Mesothelial cell of epicardium (in vitro differentiated cells): Measurements from ENCODE around the gene WDR38. TPM values are rescaled to one million over a fixed set of nuclear protein-coding genes. Genes with fewer than 3 reads are reported as not detected.
"Not testable (repeated sequence)": the region's sequence is repeated elsewhere in the genome, so short reads cannot be mapped to it uniquely, and the experiment has no call there.

ENCODE experiments used
- DNase-seq, 2 experiments: peaks; one replicate each; pipeline ENCODE4 v3.0.0; 2021; ENCODE audit warnings: low spot score in 2 of 2; ENCODE audit not compliant: unreplicated experiment in 2 of 2
- H3K27ac Mint-ChIP-seq: 2 replicates; pipeline ENCODE4 v1.8.0; 2021; ENCODE audit warnings: mixed read lengths
- H3K27me3 Mint-ChIP-seq: 2 replicates; pipeline ENCODE4 v1.8.0; 2021; ENCODE audit warnings: low read depth, mixed read lengths
- H3K36me3 Mint-ChIP-seq: 2 replicates; pipeline ENCODE4 v1.8.0; 2021; ENCODE audit warnings: mixed read lengths
- H3K4me1 Mint-ChIP-seq: 2 replicates; pipeline ENCODE4 v1.8.0; 2021; ENCODE audit warnings: mixed read lengths
- H3K4me3 Mint-ChIP-seq: 2 replicates; pipeline ENCODE4 v1.8.0; 2021; ENCODE audit warnings: mild to moderate bottlenecking, moderate library complexity, mixed read lengths
- H3K9me3 Mint-ChIP-seq: 2 replicates; pipeline ENCODE4 v1.8.0; 2021; ENCODE audit warnings: mixed read lengths
- total RNA-seq: library from RNA; stranded (reverse); gene quantifications from 3 replicates; pipeline ENCODE4 v1.2.1, GENCODE V29; 2021
- TF ChIP-seq, protein P1 (sequence below): fragments of 200-600 bp; sonication (generic); IDR thresholded peaks from one replicate; pipeline ENCODE4 v1.5.0; 2021; ENCODE audit warnings: antibody characterized with exemption; ENCODE audit not compliant: unreplicated experiment

Gene WDR38
- total RNA-seq, 1 donor from 2014 or later = not detected

DNA sequence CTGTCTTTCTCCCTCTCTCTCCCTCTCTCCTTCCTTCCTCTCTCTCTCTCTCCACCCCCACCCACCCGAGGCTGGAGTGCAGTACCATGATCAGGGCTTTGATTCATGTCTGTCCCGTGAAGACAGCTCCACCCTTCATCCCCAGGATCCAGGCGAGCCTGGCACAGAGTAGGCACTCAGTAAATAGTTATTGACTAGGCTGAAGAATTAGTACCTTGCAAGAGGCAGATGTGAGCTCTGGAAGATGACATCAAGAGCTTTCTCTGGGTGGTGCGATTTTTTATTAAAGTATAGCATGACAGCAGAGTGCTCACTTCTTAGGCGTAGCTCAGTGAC is 24.0 kb upstream of the WDR38 start:
- H3K36me3 Mint-ChIP-seq = peaks cover 3% of the 10 kb centered on the region
- no peaks in the 10 kb centered on the region for H3K27me3 Mint-ChIP-seq
- H3K9me3 Mint-ChIP-seq = peaks cover 9% of the 10 kb centered on the region
- no peak for DNase-seq
- H3K4me1 Mint-ChIP-seq = peaks cover 10% of the 10 kb centered on the region
- TF ChIP-seq, protein P1, sequence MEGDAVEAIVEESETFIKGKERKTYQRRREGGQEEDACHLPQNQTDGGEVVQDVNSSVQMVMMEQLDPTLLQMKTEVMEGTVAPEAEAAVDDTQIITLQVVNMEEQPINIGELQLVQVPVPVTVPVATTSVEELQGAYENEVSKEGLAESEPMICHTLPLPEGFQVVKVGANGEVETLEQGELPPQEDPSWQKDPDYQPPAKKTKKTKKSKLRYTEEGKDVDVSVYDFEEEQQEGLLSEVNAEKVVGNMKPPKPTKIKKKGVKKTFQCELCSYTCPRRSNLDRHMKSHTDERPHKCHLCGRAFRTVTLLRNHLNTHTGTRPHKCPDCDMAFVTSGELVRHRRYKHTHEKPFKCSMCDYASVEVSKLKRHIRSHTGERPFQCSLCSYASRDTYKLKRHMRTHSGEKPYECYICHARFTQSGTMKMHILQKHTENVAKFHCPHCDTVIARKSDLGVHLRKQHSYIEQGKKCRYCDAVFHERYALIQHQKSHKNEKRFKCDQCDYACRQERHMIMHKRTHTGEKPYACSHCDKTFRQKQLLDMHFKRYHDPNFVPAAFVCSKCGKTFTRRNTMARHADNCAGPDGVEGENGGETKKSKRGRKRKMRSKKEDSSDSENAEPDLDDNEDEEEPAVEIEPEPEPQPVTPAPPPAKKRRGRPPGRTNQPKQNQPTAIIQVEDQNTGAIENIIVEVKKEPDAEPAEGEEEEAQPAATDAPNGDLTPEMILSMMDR = no peak
- no peak overlapping the region for H3K27ac Mint-ChIP-seq
- H3K4me3 Mint-ChIP-seq = no peak overlapping the region

DNA sequence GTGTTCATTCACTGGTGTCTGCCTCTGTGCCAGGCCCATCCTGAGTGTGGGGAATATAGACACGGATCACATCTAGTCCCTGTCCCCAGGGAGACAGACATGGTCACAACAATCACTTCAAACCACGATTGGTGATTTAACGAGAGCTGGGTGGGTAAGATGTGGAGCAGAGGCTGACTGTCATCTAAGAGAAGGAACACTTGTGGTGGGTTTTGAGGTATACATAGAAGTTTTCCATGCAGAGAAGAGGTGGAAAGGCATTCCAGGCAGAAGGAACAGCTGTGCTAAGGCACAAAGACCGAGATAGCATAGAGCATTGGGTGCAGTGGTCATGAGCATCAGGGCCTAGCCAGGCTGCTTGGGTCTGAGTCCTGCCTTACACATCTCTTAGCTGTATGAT is 22.7 kb upstream of the WDR38 start:
- peaks cover 23% of the 10 kb centered on the region for H3K4me1 Mint-ChIP-seq
- peaks cover 3% of the 10 kb centered on the region for H3K36me3 Mint-ChIP-seq
- no peaks in the 10 kb centered on the region for H3K27me3 Mint-ChIP-seq
- TF ChIP-seq, protein P1 = no peak
- no peak overlapping the region for H3K27ac Mint-ChIP-seq
- DNase-seq = no peak
- H3K9me3 Mint-ChIP-seq = peaks cover 6% of the 10 kb centered on the region
- H3K4me3 Mint-ChIP-seq = no peak overlapping the region

DNA sequence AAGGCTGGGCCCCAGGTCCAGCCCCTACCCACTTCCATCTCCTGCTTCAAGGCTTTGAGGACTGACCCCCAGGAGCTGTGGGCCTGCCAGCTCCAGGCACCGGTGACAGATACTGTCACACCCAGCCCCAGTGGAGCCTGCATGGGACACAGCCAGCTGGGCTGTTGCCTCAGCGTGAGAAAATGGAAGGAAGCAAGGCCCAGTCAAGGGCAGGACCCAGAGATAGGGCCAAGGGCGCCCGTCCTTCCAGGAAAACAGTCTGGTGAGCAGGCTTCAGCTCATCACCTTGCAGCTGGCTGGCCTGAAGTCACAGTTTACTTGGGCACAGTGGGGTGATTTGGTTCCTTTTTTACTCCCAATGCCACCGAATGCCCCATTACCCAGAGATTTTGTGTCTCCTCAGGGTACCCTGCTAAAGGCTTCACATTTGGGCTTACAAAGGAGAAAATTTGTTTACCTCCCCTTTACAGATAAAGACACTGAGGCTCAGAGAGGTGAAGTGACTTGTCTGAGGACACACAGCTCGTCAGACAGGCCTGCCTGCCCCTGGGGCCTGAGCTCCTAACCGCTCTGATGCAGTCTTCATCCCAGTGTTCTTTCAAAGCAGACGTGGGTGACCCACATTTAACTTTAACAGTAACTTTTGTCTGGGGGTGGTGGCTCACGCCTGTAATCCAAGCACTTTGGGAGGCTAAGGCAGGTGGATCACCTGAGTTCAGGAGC is 21.5 kb upstream of the WDR38 start:
- no peaks in the 10 kb centered on the region for H3K36me3 Mint-ChIP-seq
- no peaks in the 10 kb centered on the region for H3K27me3 Mint-ChIP-seq
- TF ChIP-seq, protein P1 = no peak
- peaks cover 28% of the 10 kb centered on the region for H3K4me1 Mint-ChIP-seq
- no peak overlapping the region for H3K27ac Mint-ChIP-seq
- no peaks in the 10 kb centered on the region for H3K9me3 Mint-ChIP-seq
- H3K4me3 Mint-ChIP-seq = no peak overlapping the region
- DNase-seq = no peak

DNA sequence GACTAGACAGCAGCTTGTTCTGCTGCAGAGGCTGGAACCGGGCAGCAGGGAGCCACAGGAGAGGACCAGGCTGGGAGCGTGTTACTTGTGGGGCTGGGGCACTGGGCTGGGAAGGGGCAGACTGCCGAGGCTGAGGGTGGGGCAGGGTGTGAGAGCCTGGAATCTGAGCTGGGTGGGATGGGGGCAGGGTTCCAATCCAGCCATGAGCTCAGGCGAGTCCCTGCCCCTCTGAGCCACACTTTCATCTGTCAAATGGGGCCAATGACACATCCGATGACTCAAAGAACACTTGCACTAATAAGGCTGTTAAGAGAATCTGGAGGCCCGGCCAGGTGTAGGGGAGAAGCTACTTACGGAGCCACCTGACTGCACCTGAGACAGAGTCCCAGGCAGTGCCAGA is 18.7 kb upstream of the WDR38 start:
- H3K4me1 Mint-ChIP-seq = peaks cover 28% of the 10 kb centered on the region
- H3K4me3 Mint-ChIP-seq = no peak overlapping the region
- no peak for DNase-seq
- H3K36me3 Mint-ChIP-seq = no peaks in the 10 kb centered on the region
- TF ChIP-seq, protein P1 = no peak
- H3K9me3 Mint-ChIP-seq = no peaks in the 10 kb centered on the region
- H3K27me3 Mint-ChIP-seq = no peaks in the 10 kb centered on the region
- H3K27ac Mint-ChIP-seq = peak overlapping the region; percentile 93

DNA sequence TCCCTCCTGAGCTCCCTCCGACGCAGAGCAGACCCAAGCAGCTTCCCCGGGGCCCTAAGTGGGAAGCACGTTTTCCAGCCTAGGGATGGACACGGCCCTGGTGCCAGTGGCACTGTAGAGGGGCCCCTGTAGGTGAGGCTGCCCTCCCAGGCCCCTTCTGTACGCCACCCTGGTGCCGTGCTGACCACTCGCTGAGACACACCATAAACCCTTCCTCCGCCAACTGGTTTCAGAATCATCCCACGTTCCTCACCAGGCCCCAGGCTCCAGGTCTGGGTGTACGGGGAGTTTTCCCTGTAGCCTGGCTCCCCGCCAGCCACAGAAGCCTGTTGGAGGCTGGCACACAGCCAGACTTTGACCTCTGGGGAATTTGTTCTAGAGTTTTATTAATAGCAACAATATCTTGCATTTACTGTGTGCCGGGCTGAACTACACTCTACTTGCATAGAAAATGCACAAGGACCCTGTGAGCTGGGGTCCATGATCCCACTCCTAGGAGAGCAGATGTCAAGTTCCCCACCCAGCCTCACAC is 18.2 kb upstream of the WDR38 start:
- Mint-ChIP-seq H3K4me3 (peak overlapping the region; percentile 17), H3K36me3 (no peaks in the 10 kb centered on the region), H3K27ac (peak overlapping the region; percentile 93), H3K27me3 (no peaks in the 10 kb centered on the region), H3K9me3 (no peaks in the 10 kb centered on the region), H3K4me1 (peaks cover 27% of the 10 kb centered on the region)
- TF ChIP-seq, protein P1 = no peak
- DNase-seq = peak; percentile 89 to 95

DNA sequence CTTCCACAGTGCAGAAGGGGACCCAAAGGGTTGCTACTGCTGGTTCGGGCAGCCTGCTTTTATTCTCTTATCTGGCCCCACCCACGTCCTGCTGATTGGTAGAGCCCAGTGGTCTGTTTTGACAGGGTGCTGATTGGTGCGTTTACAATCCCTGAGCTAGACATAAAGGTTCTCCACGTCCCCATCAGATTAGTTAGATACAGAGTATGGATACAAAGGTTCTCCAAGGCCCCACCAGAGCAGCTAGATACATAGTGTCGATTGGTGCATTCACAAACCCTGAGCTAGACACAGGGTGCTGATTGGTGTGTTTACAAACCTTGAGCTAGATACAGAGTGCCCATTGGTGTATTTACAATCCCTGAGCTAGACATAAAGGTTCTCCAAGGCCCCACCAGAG is 15.1 kb upstream of the WDR38 start:
- H3K9me3 Mint-ChIP-seq, DNase-seq, H3K36me3 Mint-ChIP-seq, H3K27ac Mint-ChIP-seq, H3K27me3 Mint-ChIP-seq, H3K4me3 Mint-ChIP-seq: not testable (repeated sequence)
- peaks cover 35% of the 10 kb centered on the region for H3K4me1 Mint-ChIP-seq

DNA sequence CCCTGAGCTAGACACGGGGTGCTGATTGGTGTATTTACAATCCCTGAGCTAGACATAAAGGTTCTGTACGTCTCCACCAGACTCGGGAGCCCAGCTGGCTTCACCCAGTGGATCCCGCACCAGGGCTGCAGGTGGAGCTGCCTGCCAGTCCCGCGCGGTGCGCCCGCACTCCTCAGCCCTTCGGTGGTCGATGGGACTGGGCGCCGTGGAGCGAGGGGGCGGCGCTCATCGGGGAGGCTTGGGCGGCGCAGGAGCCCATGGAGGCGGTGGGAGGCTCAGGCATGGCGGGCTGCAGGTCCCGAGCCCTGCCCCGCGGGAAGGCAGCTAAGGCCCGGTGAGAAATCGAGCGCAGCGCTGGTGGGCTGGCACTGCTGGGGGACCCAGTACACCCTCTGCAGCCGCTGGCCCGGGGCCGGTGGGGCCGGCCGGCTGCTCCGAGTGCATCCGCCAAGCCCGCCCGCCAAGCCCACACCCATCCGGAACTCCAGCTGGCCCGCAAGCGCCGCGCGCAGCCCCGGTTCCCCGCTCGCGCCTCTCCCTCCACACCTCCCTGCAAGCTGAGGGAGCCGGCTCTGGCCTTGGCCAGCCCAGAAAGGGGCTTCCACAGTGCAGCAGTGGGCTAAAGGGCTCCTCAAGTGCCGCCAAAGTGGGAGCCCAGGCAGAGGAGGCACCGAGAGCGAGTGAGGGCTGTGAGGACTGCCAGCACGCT is 14.5 kb upstream of the WDR38 start:
- not testable (repeated sequence) for H3K9me3 Mint-ChIP-seq, H3K36me3 Mint-ChIP-seq, H3K27me3 Mint-ChIP-seq, H3K27ac Mint-ChIP-seq, DNase-seq, H3K4me3 Mint-ChIP-seq
- H3K4me1 Mint-ChIP-seq = peaks cover 37% of the 10 kb centered on the region
